ENCODE results near the gene PLCD3. TPM values are rescaled to one million over a fixed set of nuclear protein-coding genes. Genes with fewer than 3 reads are reported as not detected.

Gene PLCD3
- total and polyA plus RNA-seq, 9 of the 15 experiments (the other 6 are each of a cell fraction or from before 2014, with no cell fraction given), result 0.20 to 22.6 (median 7.5) TPM

- TF ChIP-seq ZNF609 (CRISPR knock-in tag; IDR thresholded peaks at IDR 0.05; ENCODE audit: borderline replicate concordance), result no peak
- no peak for TF ChIP-seq RAD51 (IDR thresholded peaks at IDR 0.05; ENCODE audit: borderline replicate concordance, low read depth)
- TF ChIP-seq KLF10 (CRISPR knock-in tag; IDR thresholded peaks at IDR 0.05), result no peak
- no peak for TF ChIP-seq NCOA6 (IDR thresholded peaks at IDR 0.05)
- no peak for TF ChIP-seq RBFOX2 (IDR thresholded peaks at IDR 0.05; ENCODE audit: low read depth, low read length)
- TF ChIP-seq POLR3G (IDR thresholded peaks at IDR 0.05; ENCODE audit: extremely low read depth, insufficient read length, insufficient replicate concordance), result no peak
- TF ChIP-seq ZNF445 (CRISPR knock-in tag; IDR thresholded peaks at IDR 0.05; ENCODE audit: low read depth), result no peak
- no peak for TF ChIP-seq SAFB2 (IDR thresholded peaks at IDR 0.05; ENCODE audit: borderline replicate concordance, low read depth, low read length, severe bottlenecking)
- TF ChIP-seq FOXA1 (IDR thresholded peaks at IDR 0.05; ENCODE audit: borderline replicate concordance), result no peak
Measured at GRCh38 chr17:45114117-45114932, 18.0 kb downstream of the PLCD3 start (continued).

All from K562 (cell line).